Glutamatergic neuron (in vitro differentiated cells): ENCODE results near the gene FBP2. TPM values are rescaled to one million over a fixed set of nuclear protein-coding genes. Genes with fewer than 3 reads are reported as not detected.
"Not testable (repeated sequence)": the region's sequence is repeated elsewhere in the genome, so short reads cannot be mapped to it uniquely, and the experiment has no call there.

Experiments
- DNase-seq: peaks from one replicate; pipeline ENCODE4 v3.0.0; 2022
- H3K27ac Mint-ChIP-seq: one replicate; pipeline ENCODE4 v1.8.0; 2020; ENCODE audit warnings: mild to moderate bottlenecking, mixed read lengths, inconsistent platforms; ENCODE audit not compliant: unreplicated experiment
- H3K27me3 Mint-ChIP-seq: one replicate; pipeline ENCODE4 v1.8.0; 2020; ENCODE audit warnings: mild to moderate bottlenecking, moderate library complexity, mixed read lengths, inconsistent platforms; ENCODE audit not compliant: unreplicated experiment
- H3K36me3 Mint-ChIP-seq: one replicate; pipeline ENCODE4 v1.8.0; 2020; ENCODE audit warnings: mild to moderate bottlenecking, mixed read lengths, inconsistent platforms; ENCODE audit not compliant: unreplicated experiment
- H3K4me1 Mint-ChIP-seq: one replicate; pipeline ENCODE4 v1.8.0; 2020; ENCODE audit warnings: mild to moderate bottlenecking, low read depth, mixed read lengths, inconsistent platforms; ENCODE audit not compliant: unreplicated experiment
- H3K4me3 Mint-ChIP-seq: one replicate; pipeline ENCODE4 v1.8.0; 2020; ENCODE audit warnings: mild to moderate bottlenecking, mixed read lengths, inconsistent platforms; ENCODE audit not compliant: unreplicated experiment
- H3K9me3 Mint-ChIP-seq: one replicate; pipeline ENCODE4 v1.8.0; 2020; ENCODE audit warnings: mild to moderate bottlenecking, moderate library complexity, mixed read lengths, inconsistent platforms; ENCODE audit not compliant: unreplicated experiment
- total RNA-seq: library from RNA; stranded (reverse); fragmentation: NEBNext Ultra II Directional; extraction: Animal tissue kit (Norgen Biotek cat#: 25700); gene quantifications from one replicate; pipeline ENCODE4 v1.2.1, GENCODE V29; 2021; ENCODE audit not compliant: unreplicated experiment
- TF ChIP-seq, protein P1 (sequence below): fragments of 200-600 bp; sonication (generic); IDR thresholded peaks from one replicate; pipeline ENCODE4 v1.5.0; 2021; ENCODE audit not compliant: partially characterized antibody, unreplicated experiment

Gene FBP2
- total RNA-seq, 1 donor from 2014 or later: not detected

DNA sequence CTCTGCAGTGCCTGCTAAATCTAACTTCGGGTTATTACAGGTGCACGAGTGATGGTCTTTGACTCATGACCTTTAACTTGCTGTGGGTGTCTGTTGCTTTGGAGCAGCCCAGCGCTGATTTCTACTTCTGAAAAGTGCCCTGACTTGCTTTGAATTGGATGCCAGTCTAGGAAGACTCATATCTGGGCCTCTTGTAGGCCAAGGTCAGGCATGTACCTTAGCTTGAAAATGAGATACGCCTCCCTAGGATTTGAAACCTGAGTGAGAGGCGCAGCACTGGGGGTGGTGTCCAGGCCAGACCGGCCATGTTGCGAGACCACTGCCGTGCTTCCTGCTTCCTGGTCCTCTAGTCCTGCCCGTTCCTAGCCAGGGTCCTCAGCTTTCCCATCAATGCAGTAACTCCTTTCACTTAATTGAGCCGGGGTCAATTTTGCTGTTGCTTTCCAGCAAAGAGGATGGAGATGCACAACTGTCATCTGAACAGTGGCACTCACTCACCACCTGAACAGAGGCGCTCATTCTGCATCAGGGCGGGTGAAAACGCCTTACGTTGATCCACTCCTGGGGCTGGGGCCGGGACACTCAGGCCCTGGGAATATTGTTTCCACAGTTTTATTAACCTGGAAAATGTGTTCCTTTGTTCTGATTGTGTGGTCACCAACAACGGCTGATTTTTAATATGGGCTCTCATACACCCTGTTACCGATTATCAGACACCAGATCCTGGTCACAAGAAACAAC, 24.5 kb downstream of the FBP2 start:
- no peak overlapping the region for H3K4me3 Mint-ChIP-seq
- no peak for DNase-seq
- peaks cover 11% of the 10 kb centered on the region for H3K36me3 Mint-ChIP-seq
- TF ChIP-seq, protein P1, sequence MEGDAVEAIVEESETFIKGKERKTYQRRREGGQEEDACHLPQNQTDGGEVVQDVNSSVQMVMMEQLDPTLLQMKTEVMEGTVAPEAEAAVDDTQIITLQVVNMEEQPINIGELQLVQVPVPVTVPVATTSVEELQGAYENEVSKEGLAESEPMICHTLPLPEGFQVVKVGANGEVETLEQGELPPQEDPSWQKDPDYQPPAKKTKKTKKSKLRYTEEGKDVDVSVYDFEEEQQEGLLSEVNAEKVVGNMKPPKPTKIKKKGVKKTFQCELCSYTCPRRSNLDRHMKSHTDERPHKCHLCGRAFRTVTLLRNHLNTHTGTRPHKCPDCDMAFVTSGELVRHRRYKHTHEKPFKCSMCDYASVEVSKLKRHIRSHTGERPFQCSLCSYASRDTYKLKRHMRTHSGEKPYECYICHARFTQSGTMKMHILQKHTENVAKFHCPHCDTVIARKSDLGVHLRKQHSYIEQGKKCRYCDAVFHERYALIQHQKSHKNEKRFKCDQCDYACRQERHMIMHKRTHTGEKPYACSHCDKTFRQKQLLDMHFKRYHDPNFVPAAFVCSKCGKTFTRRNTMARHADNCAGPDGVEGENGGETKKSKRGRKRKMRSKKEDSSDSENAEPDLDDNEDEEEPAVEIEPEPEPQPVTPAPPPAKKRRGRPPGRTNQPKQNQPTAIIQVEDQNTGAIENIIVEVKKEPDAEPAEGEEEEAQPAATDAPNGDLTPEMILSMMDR: no peak
- H3K27ac Mint-ChIP-seq: no peak overlapping the region
- H3K9me3 Mint-ChIP-seq: peaks cover 3% of the 10 kb centered on the region
- no peaks in the 10 kb centered on the region for H3K4me1 Mint-ChIP-seq
- H3K27me3 Mint-ChIP-seq: no peaks in the 10 kb centered on the region

DNA sequence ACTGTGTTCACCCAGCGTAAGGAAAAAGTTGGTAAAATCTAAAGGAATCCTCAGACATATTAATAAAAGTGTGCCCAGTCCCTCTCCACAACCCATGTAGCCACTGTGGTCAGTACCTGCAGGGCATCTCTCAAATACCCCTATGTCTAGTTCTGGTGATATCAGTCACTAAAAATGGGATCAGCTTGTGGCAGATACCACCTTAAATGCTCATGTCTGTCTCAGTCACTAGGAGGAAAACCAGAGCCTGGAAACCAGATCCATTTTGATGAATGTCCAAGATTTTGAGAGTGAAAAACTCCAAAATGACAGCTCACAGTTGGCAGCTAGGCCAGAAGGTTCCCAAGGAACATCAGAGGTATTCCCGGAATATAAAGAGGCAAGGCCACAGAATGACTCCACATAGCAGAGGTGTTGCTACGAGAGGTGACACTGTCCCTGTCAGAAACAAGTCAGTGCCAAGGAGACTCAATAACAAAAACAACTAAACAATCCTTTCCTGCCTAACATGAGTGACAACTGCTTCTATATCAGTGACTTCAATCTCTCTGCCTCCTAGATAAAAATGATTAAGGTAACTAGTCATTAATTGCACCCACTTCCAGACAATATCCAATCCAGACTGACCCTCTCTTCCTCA, 25.3 kb downstream of the FBP2 start:
- no peak for DNase-seq
- Mint-ChIP-seq H3K27ac (no peak overlapping the region), H3K4me1 (no peaks in the 10 kb centered on the region), H3K27me3 (no peaks in the 10 kb centered on the region), H3K4me3 (no peak overlapping the region), H3K36me3 (peaks cover 18% of the 10 kb centered on the region), H3K9me3 (peaks cover 3% of the 10 kb centered on the region)
- TF ChIP-seq, protein P1: no peak

DNA sequence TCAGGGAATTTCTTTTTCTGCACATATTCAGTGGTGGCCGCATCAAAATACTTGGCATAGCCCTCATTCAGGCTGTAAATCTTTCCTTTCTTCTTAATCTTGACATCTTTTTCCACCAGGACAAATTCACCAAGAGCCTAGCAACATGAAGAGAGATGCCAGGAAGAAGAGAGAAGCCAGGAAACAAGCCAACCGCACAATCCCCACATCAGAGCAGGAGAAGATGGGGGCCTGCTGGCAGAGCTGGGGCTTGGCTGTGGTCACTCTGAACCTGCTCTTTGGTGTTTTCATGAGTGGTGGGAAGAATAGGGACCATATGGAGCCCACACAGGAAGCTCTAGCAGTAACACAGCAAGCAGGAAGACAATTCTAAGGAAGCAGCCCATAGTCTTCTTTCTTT, 26.4 kb downstream of the FBP2 start:
- Mint-ChIP-seq H3K4me1 (no peaks in the 10 kb centered on the region), H3K4me3 (no peak overlapping the region), H3K36me3 (peaks cover 18% of the 10 kb centered on the region), H3K27ac (no peak overlapping the region), H3K9me3 (peaks cover under 1% of the 10 kb centered on the region), H3K27me3 (peaks cover 3% of the 10 kb centered on the region)
- DNase-seq: no peak
- TF ChIP-seq, protein P1: no peak

DNA sequence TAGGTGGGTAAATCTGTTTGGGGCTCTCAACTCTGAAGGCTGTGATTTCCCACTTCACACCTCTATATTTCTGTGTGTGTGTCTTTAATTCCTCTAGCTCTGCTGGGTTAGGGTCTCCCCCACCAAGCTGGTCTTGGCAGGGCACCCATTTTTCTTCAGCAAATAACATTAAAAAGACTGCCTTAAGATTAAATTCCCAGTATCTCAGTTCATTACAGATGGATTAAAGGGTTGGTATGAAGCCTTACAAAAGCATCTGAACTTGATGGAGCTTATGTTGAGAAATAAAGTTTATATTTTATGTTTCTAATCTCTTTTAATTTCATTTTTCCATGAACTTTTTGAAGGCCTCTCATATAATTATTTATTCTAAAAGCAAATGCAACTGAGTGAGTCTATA, 27.1 kb downstream of the FBP2 start:
- TF ChIP-seq, protein P1: no peak
- Mint-ChIP-seq H3K27ac (no peak overlapping the region), H3K4me3 (no peak overlapping the region), H3K27me3 (peaks cover 4% of the 10 kb centered on the region), H3K36me3 (peaks cover 11% of the 10 kb centered on the region), H3K4me1 (no peaks in the 10 kb centered on the region), H3K9me3 (no peaks in the 10 kb centered on the region)
- no peak for DNase-seq

- not testable (repeated sequence) for H3K27ac Mint-ChIP-seq
Measured at GRCh38 chr9:94564279-94564678, 29.3 kb downstream of the FBP2 start.

More at GRCh38 chr9:94564279-94564678, 29.3 kb downstream of the FBP2 start:
- H3K4me3 Mint-ChIP-seq, DNase-seq, H3K9me3 Mint-ChIP-seq, H3K4me1 Mint-ChIP-seq, H3K27me3 Mint-ChIP-seq: not testable (repeated sequence)
- peaks cover 11% of the 10 kb centered on the region for H3K36me3 Mint-ChIP-seq
